ENCODE data around the gene MOCOS.

- TF ChIP-seq EZH2 (IDR thresholded peaks at IDR 0.05; ENCODE audit: borderline replicate concordance) (no peak), CTCF (IDR thresholded peaks at IDR 0.05; ENCODE audit: poor library complexity) (no peak), EZH2phosphoT487 (IDR thresholded peaks at IDR 0.05; ENCODE audit: low read depth, severe bottlenecking, unreplicated experiment) (no peak)
Observed at GRCh38 chr18:36241831-36242230, 54.5 kb downstream of the MOCOS start.
